ENCODE results near the gene ANKRD13D.

GRCh38 chr11:67311556-67312082 is 22.5 kb downstream of the ANKRD13D start:
- TF ChIP-seq POLR2A (IDR thresholded peaks at IDR 0.05), result no peak
- no peak for TF ChIP-seq CTCF (IDR thresholded peaks at IDR 0.05 in 8 of 11, conservative IDR thresholded peaks at IDR 0.05 in 3 of 11)
